Astrocyte (in vitro differentiated cells and primary cell): ENCODE results near the gene RPH3AL. TPM values are rescaled to one million over a fixed set of nuclear protein-coding genes. Genes with fewer than 3 reads are reported as not detected.

Experiments
- DNase-seq: peaks from one replicate; pipeline ENCODE4 v3.0.0-alpha.2; 2010; ENCODE audit warnings: low read depth
- FAIRE-seq: peaks from 2 replicates; lab custom pipeline; 2011; peaks lifted over from hg19 to GRCh38; lab: Jason Lieb, UNC
- H2AFZ ChIP-seq: 2 replicates; pipeline ENCODE4 v1.6.0; 2012; ENCODE audit warnings: low read depth, low read length, inconsistent platforms
- H3K27ac ChIP-seq: 2 replicates; pipeline ENCODE4 v1.5.1; 2011; ENCODE audit warnings: low read depth, low read length, inconsistent platforms
- H3K27me3 ChIP-seq: 2 replicates; pipeline ENCODE4 v1.6.0; 2011; ENCODE audit warnings: low read length, inconsistent platforms; ENCODE audit not compliant: insufficient read depth
- H3K36me3 ChIP-seq: 2 replicates; pipeline ENCODE4 v1.5.1; 2011; ENCODE audit warnings: low read length, inconsistent platforms; ENCODE audit not compliant: insufficient read depth
- H3K4me1 ChIP-seq: 2 replicates; pipeline ENCODE4 v1.5.1; 2011; ENCODE audit warnings: low read length, inconsistent platforms; ENCODE audit not compliant: insufficient read depth
- H3K4me2 ChIP-seq: 2 replicates; pipeline ENCODE4 v1.6.0; 2012; ENCODE audit warnings: low read length, inconsistent platforms
- H3K4me3 ChIP-seq: 2 replicates; pipeline ENCODE4 v1.5.1; 2011; ENCODE audit warnings: low read depth, mild to moderate bottlenecking, low read length, inconsistent platforms; ENCODE audit not compliant: insufficient read depth
- H3K79me2 ChIP-seq: 2 replicates; pipeline ENCODE4 v1.6.0; 2012; ENCODE audit warnings: mild to moderate bottlenecking, low read length, inconsistent platforms; ENCODE audit not compliant: insufficient read depth
- H3K9ac ChIP-seq: 2 replicates; pipeline ENCODE4 v1.6.0; 2012; ENCODE audit warnings: mild to moderate bottlenecking, low read length, inconsistent platforms
- H3K9me3 ChIP-seq: 2 replicates; pipeline ENCODE4 v1.5.1; 2012; ENCODE audit warnings: low read depth, mild to moderate bottlenecking, low read length, inconsistent platforms; ENCODE audit not compliant: insufficient read depth
- H4K20me1 ChIP-seq: 2 replicates; pipeline ENCODE4 v1.6.0; 2012; ENCODE audit warnings: low read length, inconsistent platforms; ENCODE audit not compliant: insufficient read depth
- H3K27ac Mint-ChIP-seq: one replicate; pipeline ENCODE4 v1.8.0; 2021; ENCODE audit warnings: mild to moderate bottlenecking, mixed read lengths; ENCODE audit not compliant: unreplicated experiment
- H3K27me3 Mint-ChIP-seq: one replicate; pipeline ENCODE4 v1.8.0; 2021; ENCODE audit warnings: low read depth, mixed read lengths; ENCODE audit not compliant: unreplicated experiment
- H3K36me3 Mint-ChIP-seq: one replicate; pipeline ENCODE4 v1.8.0; 2021; ENCODE audit warnings: low read depth, mixed read lengths; ENCODE audit not compliant: unreplicated experiment
- H3K4me1 Mint-ChIP-seq: one replicate; pipeline ENCODE4 v1.8.0; 2021; ENCODE audit warnings: low read depth, mixed read lengths; ENCODE audit not compliant: unreplicated experiment
- H3K4me3 Mint-ChIP-seq: one replicate; pipeline ENCODE4 v1.8.0; 2021; ENCODE audit warnings: mild to moderate bottlenecking, moderate library complexity, mixed read lengths; ENCODE audit not compliant: unreplicated experiment
- H3K9me3 Mint-ChIP-seq: one replicate; pipeline ENCODE4 v1.8.0; 2021; ENCODE audit warnings: mild to moderate bottlenecking, mixed read lengths; ENCODE audit not compliant: unreplicated experiment
- EZH2 ChIP-seq: IDR thresholded peaks from 2 replicates; pipeline ENCODE4 v1.6.1; 2012; ENCODE audit warnings: mild to moderate bottlenecking, low read length, inconsistent platforms; ENCODE audit not compliant: insufficient read depth
- total RNA-seq: library from RNA; stranded (reverse); gene quantifications from 2 replicates; pipeline ENCODE4 v1.2.1, GENCODE V29; 2021
- TF ChIP-seq, protein P1 (sequence below): IDR thresholded peaks from 2 replicates; pipeline ENCODE4 v1.5.1; 2011; ENCODE audit warnings: low read depth, mild to moderate bottlenecking, inconsistent platforms, low read length, moderate library complexity; ENCODE audit not compliant: insufficient read depth

Gene RPH3AL
- total RNA-seq, 1 donor from 2014 or later: 3.7 TPM

DNA sequence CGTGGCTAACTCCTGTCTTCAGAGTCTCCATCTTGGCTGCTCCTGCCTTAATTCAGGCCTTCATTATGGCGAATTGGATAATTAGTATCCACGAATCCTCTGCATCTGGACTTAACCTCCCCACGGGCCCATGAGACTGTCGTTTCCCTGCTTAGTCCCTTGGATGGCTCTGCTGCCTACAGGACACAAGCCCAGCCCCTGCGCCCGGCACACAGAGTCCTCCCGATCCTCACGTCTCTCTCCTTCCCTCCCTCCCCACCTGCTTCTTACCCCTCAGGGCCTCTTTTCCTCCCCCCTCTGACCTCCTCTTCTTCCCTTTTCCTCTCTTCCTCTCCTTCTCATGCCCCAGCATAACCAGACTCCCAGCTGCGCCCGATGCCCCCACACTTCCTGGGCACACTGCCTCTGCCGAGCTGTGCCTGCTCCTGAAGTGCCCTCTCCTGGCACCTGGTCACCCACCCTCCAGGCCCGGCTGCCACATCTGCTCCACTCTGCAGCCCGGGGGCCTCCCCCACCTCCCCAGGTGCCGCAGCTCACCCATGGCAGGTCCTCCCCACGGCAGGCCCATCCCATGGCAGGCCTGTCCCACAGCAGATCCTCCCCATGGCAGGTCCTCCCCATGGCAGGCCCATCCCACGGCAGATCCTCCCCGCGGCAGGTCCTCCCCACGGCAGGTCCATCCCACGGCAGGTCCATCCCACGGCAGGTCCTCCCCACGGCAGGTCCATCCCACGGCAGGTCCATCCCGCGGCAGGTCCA is 45.9 kb downstream of the RPH3AL start:
- Mint-ChIP-seq H3K27me3 (peaks cover 30% of the 10 kb centered on the region), H3K27ac (no peak overlapping the region), H3K36me3 (peaks cover 5% of the 10 kb centered on the region), H3K4me1 (peaks cover 3% of the 10 kb centered on the region), H3K9me3 (no peaks in the 10 kb centered on the region), H3K4me3 (no peak overlapping the region)
- H3K36me3 ChIP-seq: no peaks in the 10 kb centered on the region
- TF ChIP-seq, protein P1, sequence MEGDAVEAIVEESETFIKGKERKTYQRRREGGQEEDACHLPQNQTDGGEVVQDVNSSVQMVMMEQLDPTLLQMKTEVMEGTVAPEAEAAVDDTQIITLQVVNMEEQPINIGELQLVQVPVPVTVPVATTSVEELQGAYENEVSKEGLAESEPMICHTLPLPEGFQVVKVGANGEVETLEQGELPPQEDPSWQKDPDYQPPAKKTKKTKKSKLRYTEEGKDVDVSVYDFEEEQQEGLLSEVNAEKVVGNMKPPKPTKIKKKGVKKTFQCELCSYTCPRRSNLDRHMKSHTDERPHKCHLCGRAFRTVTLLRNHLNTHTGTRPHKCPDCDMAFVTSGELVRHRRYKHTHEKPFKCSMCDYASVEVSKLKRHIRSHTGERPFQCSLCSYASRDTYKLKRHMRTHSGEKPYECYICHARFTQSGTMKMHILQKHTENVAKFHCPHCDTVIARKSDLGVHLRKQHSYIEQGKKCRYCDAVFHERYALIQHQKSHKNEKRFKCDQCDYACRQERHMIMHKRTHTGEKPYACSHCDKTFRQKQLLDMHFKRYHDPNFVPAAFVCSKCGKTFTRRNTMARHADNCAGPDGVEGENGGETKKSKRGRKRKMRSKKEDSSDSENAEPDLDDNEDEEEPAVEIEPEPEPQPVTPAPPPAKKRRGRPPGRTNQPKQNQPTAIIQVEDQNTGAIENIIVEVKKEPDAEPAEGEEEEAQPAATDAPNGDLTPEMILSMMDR: no peak
- TF ChIP-seq EZH2: no peak
- H3K9ac ChIP-seq: no peak overlapping the region
- H2AFZ ChIP-seq: no peak overlapping the region
- H3K79me2 ChIP-seq: no peaks in the 10 kb centered on the region
- FAIRE-seq (no peak), DNase-seq (no peak)
- H4K20me1 ChIP-seq: peaks cover 5% of the 10 kb centered on the region
- H3K27ac ChIP-seq: no peak overlapping the region
- no peak overlapping the region for H3K4me3 ChIP-seq
- H3K9me3 ChIP-seq: no peaks in the 10 kb centered on the region
- no peaks in the 10 kb centered on the region for H3K4me1 ChIP-seq
- no peak overlapping the region for H3K4me2 ChIP-seq
- H3K27me3 ChIP-seq: peaks cover 18% of the 10 kb centered on the region

DNA sequence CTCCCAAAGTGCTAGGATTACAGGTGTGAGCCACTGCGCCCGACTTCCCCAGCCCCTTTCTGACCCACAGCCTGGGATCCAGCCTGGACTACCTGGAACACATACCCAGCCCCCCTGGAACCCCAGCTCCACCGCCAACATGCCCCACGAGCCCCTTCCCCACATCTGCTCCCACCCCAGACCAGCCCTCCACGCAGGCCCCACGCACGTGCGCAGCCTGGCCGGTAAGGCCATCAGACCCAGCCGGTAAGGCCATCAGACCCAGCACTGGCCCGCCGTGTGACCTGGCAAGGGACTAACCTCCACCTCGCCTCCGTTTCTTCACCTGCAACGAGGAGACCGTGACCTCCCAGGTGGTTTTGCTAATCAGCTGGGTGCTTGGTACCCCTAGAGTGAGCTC is 46.5 kb downstream of the RPH3AL start:
- no peaks in the 10 kb centered on the region for H3K79me2 ChIP-seq
- DNase-seq (no peak), FAIRE-seq (no peak)
- no peaks in the 10 kb centered on the region for H3K9me3 ChIP-seq
- H3K4me3 Mint-ChIP-seq: no peak overlapping the region
- no peak overlapping the region for H3K4me3 ChIP-seq
- no peak overlapping the region for H3K9ac ChIP-seq
- H3K27ac ChIP-seq: no peak overlapping the region
- peaks cover 18% of the 10 kb centered on the region for H3K27me3 ChIP-seq
- no peak overlapping the region for H3K27ac Mint-ChIP-seq
- peaks cover 24% of the 10 kb centered on the region for H3K27me3 Mint-ChIP-seq
- peaks cover 3% of the 10 kb centered on the region for H3K4me1 Mint-ChIP-seq
- TF ChIP-seq EZH2: no peak
- TF ChIP-seq, protein P1: no peak
- H4K20me1 ChIP-seq: peaks cover 5% of the 10 kb centered on the region
- H3K36me3 ChIP-seq: no peaks in the 10 kb centered on the region
- H3K4me1 ChIP-seq: no peaks in the 10 kb centered on the region
- no peak overlapping the region for H3K4me2 ChIP-seq
- no peak overlapping the region for H2AFZ ChIP-seq
- H3K9me3 Mint-ChIP-seq: no peaks in the 10 kb centered on the region
- H3K36me3 Mint-ChIP-seq: peaks cover 5% of the 10 kb centered on the region
